WTC11 (cell line): Measurements from ENCODE around the gene GAS5. TPM values are rescaled to one million over a fixed set of nuclear protein-coding genes. Genes with fewer than 3 reads are reported as not detected.

ENCODE experiments used
- ATF3 ChIP-seq: sonication (generic); formaldehyde crosslinking; conservative IDR thresholded peaks from 2 replicates; pipeline ENCODE4 v1.8.1; 2022; ENCODE audit warnings: mild to moderate bottlenecking, missing genetic modification reagents
- CBFB ChIP-seq: sonication (generic); formaldehyde crosslinking; IDR thresholded peaks from 2 replicates; pipeline ENCODE4 v1.8.1; 2022; ENCODE audit warnings: mild to moderate bottlenecking, low read depth, missing genetic modification reagents
- EMX1 ChIP-seq: fragments of 250-450 bp; sonication (Bioruptor Pico); IDR thresholded peaks from 2 replicates; pipeline ENCODE4 v1.8.0; 2021; ENCODE audit warnings: mild to moderate bottlenecking
- FOXP4 ChIP-seq: sonication (generic); formaldehyde crosslinking; IDR thresholded peaks from 2 replicates; pipeline ENCODE4 v1.8.0; 2022; ENCODE audit warnings: mild to moderate bottlenecking, missing genetic modification reagents
- GRHL2 ChIP-seq: fragments of 250-450 bp; sonication (Bioruptor Pico); IDR thresholded peaks from 2 replicates; pipeline ENCODE4 v1.8.0; 2022; ENCODE audit warnings: mild to moderate bottlenecking, moderate library complexity; ENCODE audit not compliant: insufficient replicate concordance, severe bottlenecking
- HMGA2 ChIP-seq: fragments of 250-450 bp; sonication (Bioruptor Pico); IDR thresholded peaks from 2 replicates; pipeline ENCODE4 v1.4.0; 2021; ENCODE audit warnings: mild to moderate bottlenecking, moderate library complexity
- IRF2 ChIP-seq: sonication (generic); formaldehyde crosslinking; IDR thresholded peaks from 2 replicates; pipeline ENCODE4 v1.8.0; 2022; ENCODE audit warnings: low read depth, missing genetic modification reagents, borderline replicate concordance
- KAT7 ChIP-seq: sonication (generic); formaldehyde crosslinking; IDR thresholded peaks from 2 replicates; pipeline ENCODE4 v1.8.1; 2023; ENCODE audit warnings: missing genetic modification reagents, mild to moderate bottlenecking, borderline replicate concordance
- MXD4 ChIP-seq: fragments of 250-450 bp; sonication (Bioruptor Pico); IDR thresholded peaks from 2 replicates; pipeline ENCODE4 v1.8.0; 2021; ENCODE audit warnings: mild to moderate bottlenecking, moderate library complexity, borderline replicate concordance
- NFATC4 ChIP-seq: fragments of 250-450 bp; sonication (Bioruptor Pico); IDR thresholded peaks from 2 replicates; pipeline ENCODE4 v1.9.0; 2021; ENCODE audit warnings: mild to moderate bottlenecking
- NFYB ChIP-seq: sonication (generic); formaldehyde crosslinking; conservative IDR thresholded peaks from 2 replicates; pipeline ENCODE4 v1.8.0; 2022; ENCODE audit warnings: low read depth, missing genetic modification reagents
- NR1H2 ChIP-seq: sonication (generic); formaldehyde crosslinking; IDR thresholded peaks from 2 replicates; pipeline ENCODE4 v1.9.0; 2021; ENCODE audit warnings: mild to moderate bottlenecking, moderate library complexity, missing genetic modification reagents
- PRDM15 ChIP-seq: sonication (generic); formaldehyde crosslinking; IDR thresholded peaks from 2 replicates; pipeline ENCODE4 v1.8.0; 2022; ENCODE audit warnings: missing genetic modification reagents
- STAT6 ChIP-seq: sonication (generic); formaldehyde crosslinking; conservative IDR thresholded peaks from 2 replicates; pipeline ENCODE4 v1.8.1; 2023; ENCODE audit warnings: mild to moderate bottlenecking, low read depth, missing genetic modification reagents, moderate library complexity
- TEAD1 ChIP-seq: sonication (generic); formaldehyde crosslinking; IDR thresholded peaks from 2 replicates; pipeline ENCODE4 v1.8.0; 2022; ENCODE audit warnings: mild to moderate bottlenecking, missing genetic modification reagents
- TP53 ChIP-seq: sonication (generic); formaldehyde crosslinking; IDR thresholded peaks from 2 replicates; pipeline ENCODE4 v1.8.1; 2023; ENCODE audit warnings: mild to moderate bottlenecking, missing genetic modification reagents
- ZNF232 ChIP-seq: sonication (generic); formaldehyde crosslinking; IDR thresholded peaks from 2 replicates; pipeline ENCODE4 v1.8.0; 2022; ENCODE audit warnings: mild to moderate bottlenecking, missing genetic modification reagents
- ZNF423 ChIP-seq: fragments of 250-450 bp; sonication (Bioruptor Pico); IDR thresholded peaks from 2 replicates; pipeline ENCODE4 v2.1.2; 2022; ENCODE audit warnings: mild to moderate bottlenecking, moderate library complexity
- ZNF512 ChIP-seq: sonication (generic); formaldehyde crosslinking; IDR thresholded peaks from 2 replicates; pipeline ENCODE4 v1.8.1; 2022; ENCODE audit warnings: missing genetic modification reagents, borderline replicate concordance
- ZNF671 ChIP-seq: fragments of 250-450 bp; sonication (Bioruptor Pico); IDR thresholded peaks from 2 replicates; pipeline ENCODE4 v1.8.0; 2021; ENCODE audit warnings: mild to moderate bottlenecking
- total RNA-seq: library from RNA; stranded (reverse); gene quantifications from 3 replicates; pipeline ENCODE4 v1.2.3, GENCODE V29; 2021
- TF ChIP-seq, protein P1 (sequence below): sonication (generic); formaldehyde crosslinking; IDR thresholded peaks from 2 replicates; pipeline ENCODE4 v1.8.1; 2023; ENCODE audit warnings: mild to moderate bottlenecking, missing genetic modification reagents
- TF ChIP-seq, protein P2 (sequence below): sonication (generic); formaldehyde crosslinking; IDR thresholded peaks from 2 replicates; pipeline ENCODE4 v1.8.1; 2022; ENCODE audit warnings: low read depth, missing genetic modification reagents, borderline replicate concordance
- TF ChIP-seq, protein P3 (sequence below): fragments of 250-450 bp; sonication (Bioruptor Pico); IDR thresholded peaks from 2 replicates; pipeline ENCODE4 v1.9.0; 2021; ENCODE audit warnings: mild to moderate bottlenecking
- TF ChIP-seq, protein P4 (sequence below): fragments of 250-450 bp; sonication (Bioruptor Pico); IDR thresholded peaks from 2 replicates; pipeline ENCODE4 v1.8.0; 2021; ENCODE audit warnings: mild to moderate bottlenecking

Gene GAS5
- total RNA-seq, 1 experiment from 2014 or later, result 818 TPM

- TF ChIP-seq, protein P1, sequence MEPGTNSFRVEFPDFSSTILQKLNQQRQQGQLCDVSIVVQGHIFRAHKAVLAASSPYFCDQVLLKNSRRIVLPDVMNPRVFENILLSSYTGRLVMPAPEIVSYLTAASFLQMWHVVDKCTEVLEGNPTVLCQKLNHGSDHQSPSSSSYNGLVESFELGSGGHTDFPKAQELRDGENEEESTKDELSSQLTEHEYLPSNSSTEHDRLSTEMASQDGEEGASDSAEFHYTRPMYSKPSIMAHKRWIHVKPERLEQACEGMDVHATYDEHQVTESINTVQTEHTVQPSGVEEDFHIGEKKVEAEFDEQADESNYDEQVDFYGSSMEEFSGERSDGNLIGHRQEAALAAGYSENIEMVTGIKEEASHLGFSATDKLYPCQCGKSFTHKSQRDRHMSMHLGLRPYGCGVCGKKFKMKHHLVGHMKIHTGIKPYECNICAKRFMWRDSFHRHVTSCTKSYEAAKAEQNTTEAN, result 0 out of 2 replicates have a peak, but pooled peaks have one; percentile 52
- TF ChIP-seq ZNF423, result no peak
- peak; percentile 66; the same call in 1 of the 2 replicates for TF ChIP-seq ZNF232 (CRISPR knock-in tag)
- TF ChIP-seq MXD4 (CRISPR knock-in tag), result no peak
- no peak for TF ChIP-seq NR1H2
- TF ChIP-seq ATF3, result no peak
- no peak for TF ChIP-seq ZNF671 (CRISPR knock-in tag)
- TF ChIP-seq ZNF512, result no peak
- TF ChIP-seq, protein P2, sequence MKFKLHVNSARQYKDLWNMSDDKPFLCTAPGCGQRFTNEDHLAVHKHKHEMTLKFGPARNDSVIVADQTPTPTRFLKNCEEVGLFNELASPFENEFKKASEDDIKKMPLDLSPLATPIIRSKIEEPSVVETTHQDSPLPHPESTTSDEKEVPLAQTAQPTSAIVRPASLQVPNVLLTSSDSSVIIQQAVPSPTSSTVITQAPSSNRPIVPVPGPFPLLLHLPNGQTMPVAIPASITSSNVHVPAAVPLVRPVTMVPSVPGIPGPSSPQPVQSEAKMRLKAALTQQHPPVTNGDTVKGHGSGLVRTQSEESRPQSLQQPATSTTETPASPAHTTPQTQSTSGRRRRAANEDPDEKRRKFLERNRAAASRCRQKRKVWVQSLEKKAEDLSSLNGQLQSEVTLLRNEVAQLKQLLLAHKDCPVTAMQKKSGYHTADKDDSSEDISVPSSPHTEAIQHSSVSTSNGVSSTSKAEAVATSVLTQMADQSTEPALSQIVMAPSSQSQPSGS (CRISPR knock-in tag), result no peak
- peak; percentile 52; the same call in 1 of the 2 replicates for TF ChIP-seq TEAD1
- TF ChIP-seq FOXP4 (CRISPR knock-in tag), result 0 out of 2 replicates have a peak, but pooled peaks have one; percentile 19
- TF ChIP-seq TP53 (CRISPR knock-in tag), result no peak
- TF ChIP-seq CBFB (CRISPR knock-in tag), result no peak
- TF ChIP-seq STAT6 (CRISPR knock-in tag), result no peak
- TF ChIP-seq HMGA2, result no peak
- TF ChIP-seq, protein P3, sequence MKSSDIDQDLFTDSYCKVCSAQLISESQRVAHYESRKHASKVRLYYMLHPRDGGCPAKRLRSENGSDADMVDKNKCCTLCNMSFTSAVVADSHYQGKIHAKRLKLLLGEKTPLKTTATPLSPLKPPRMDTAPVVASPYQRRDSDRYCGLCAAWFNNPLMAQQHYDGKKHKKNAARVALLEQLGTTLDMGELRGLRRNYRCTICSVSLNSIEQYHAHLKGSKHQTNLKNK (CRISPR knock-in tag), result no peak
- TF ChIP-seq IRF2, result no peak
- TF ChIP-seq GRHL2 (CRISPR knock-in tag), result no peak
- TF ChIP-seq KAT7 (CRISPR knock-in tag), result 0 out of 2 replicates have a peak, but pooled peaks have one; percentile 47
- peak; percentile 42; the same call in 1 of the 2 replicates for TF ChIP-seq NFYB (CRISPR knock-in tag)
- TF ChIP-seq, protein P4, sequence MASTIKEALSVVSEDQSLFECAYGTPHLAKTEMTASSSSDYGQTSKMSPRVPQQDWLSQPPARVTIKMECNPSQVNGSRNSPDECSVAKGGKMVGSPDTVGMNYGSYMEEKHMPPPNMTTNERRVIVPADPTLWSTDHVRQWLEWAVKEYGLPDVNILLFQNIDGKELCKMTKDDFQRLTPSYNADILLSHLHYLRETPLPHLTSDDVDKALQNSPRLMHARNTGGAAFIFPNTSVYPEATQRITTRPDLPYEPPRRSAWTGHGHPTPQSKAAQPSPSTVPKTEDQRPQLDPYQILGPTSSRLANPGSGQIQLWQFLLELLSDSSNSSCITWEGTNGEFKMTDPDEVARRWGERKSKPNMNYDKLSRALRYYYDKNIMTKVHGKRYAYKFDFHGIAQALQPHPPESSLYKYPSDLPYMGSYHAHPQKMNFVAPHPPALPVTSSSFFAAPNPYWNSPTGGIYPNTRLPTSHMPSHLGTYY (CRISPR knock-in tag), result no peak
- TF ChIP-seq PRDM15 (CRISPR knock-in tag), result no peak
- TF ChIP-seq NFATC4 (CRISPR knock-in tag), result no peak
- no peak for TF ChIP-seq EMX1 (CRISPR knock-in tag)
Observed at GRCh38 chr1:173824315-173825081, 43.3 kb downstream of the GAS5 start, which contains the start of the genes CENPL and DARS2 (continued).
